Measurements from ENCODE around the gene CALR3. TPM values are rescaled to one million over a fixed set of nuclear protein-coding genes. Genes with fewer than 3 reads are reported as not detected.
A peak's percentile ranks its signal among the peaks of the same experiment; 100 is the strongest.
"Not testable (repeated sequence)": the region's sequence is repeated elsewhere in the genome, so short reads cannot be mapped to it uniquely, and the experiment has no call there.

CALR3 gene
- polyA plus RNA-seq, 1 donor = not detected

DNA sequence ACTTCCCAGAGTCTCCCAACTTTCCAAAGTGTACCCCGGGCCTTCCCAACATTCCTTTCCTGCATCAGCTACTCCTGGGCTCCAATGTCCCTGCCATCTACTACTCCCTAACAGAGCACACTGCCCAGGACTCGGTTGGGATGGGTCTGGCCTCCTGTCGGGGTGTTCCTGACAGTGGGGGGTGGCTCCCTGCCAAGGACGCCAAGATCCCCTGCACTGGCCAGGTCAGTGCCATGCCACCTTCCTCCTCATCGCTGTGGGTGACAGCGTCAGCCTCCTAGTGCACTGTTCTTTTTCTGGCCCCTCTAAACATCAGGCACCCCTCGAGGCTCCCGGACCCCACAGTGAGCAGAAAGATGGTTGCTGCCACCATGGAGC lies 38.0 kb downstream of the CALR3 start:
- no peak for DNase-seq (ENCODE audit: low read depth)

DNA sequence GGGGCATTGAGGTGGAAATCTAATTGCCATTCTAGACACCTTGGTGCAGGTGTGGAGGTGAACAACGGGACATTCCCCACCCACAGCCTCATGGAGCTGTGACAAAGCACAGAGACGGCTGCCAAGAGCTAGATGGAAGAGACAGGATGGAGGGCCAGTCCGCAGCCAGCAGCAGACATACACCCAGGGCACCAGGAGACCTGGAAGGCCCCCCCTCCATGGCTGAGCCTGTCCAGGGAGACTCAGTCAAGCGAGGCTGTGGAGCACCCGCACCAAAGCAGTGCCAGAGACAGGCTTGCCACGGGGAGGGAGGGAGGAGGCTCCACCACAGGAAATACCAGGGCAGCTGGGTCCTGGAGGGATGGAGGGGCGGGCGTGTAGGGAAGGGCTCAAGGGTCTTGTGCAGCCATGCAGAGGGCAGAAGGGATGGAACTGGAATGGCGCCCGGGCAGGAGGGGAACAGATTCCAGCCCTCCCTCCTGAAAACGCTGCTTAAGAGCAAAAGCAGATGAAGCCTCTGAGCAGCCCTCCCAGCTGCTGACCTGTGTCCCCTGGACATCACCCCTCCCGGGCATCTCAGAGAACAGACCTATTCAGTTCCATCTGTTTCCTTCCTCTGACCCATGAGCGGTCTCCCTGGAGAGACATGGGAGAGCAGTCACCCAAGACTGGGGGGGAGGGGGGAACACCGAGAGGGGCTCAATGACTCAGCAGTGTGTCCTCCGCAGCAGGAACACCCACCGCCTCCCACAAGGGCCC lies 38.6 kb downstream of the CALR3 start:
- no peak for DNase-seq (ENCODE audit: low read depth)

DNA sequence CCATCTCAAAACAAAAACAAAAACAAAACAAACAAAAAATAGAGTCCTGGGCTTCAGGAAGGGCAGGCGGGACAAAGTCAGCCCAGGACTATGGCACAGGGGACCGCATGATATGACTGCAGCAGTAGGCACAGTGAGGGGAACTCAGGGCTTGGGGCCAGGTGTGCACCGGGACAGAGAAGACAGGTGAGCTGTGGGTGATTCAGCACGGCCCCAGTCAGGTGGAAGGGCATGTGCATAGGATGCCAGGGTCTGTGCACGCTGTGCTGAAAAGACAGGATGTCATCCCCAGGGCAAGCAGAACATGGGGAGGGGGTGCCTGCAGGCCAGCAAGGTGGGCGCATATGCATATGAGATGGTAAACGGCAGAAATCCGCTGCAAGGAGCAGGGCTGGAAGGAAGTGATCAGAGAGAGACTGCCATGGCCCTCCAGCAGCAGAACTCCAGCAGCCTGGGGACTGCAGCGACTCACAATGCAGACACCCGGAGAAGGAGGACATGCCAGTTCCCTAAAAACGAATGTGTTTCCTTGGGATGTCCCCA lies 39.2 kb downstream of the CALR3 start:
- DNase-seq (ENCODE audit: low read depth) = no peak

DNA sequence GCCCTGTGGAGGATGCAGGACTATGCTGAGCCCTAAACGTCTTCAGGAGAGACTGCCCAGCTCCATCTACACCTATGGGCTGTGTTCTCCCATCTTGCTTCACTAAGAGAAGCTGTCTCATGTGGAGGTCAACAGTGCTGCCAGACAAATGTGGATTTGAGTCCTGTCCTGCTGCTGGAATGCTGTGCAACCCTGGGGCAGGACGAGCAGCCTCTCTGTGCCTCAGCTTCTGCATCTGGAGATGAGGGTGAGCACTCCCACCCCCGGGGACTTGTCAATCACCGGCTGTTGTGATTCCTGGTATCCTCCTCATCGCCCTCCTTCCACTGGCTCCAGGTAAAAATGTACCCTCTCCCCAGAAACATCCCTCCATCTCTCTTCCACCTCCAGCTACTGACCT lies 40.5 kb downstream of the CALR3 start:
- DNase-seq (ENCODE audit: low read depth) = no peak

DNA sequence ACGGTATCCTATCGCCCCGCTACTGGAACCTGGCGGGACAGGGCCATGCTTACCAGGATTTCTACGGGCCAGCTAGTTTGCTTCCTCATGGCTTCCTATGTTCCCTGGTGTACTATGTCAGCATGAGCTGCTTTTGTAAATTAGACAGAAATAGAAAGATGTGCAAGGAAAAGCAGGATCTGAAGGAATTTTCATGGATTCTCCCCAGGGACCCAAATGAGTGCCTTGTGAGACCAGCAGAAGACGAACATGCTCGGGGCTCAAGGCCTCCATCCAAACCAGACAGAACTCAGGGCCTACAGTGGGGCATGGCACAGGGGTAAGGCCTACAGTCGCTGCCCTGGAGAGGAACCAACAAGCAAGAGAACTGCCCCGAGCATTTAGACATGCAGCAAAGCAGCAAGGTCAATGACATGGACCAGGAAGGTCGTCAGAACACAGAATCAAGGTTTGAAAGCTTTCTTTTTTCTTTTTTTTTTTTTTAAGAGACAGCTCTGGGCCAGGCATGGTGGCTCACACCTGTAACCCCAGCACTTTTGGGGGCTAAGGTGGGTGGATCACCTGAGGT lies 41.5 kb downstream of the CALR3 start:
- no peak for DNase-seq (ENCODE audit: low read depth)

DNA sequence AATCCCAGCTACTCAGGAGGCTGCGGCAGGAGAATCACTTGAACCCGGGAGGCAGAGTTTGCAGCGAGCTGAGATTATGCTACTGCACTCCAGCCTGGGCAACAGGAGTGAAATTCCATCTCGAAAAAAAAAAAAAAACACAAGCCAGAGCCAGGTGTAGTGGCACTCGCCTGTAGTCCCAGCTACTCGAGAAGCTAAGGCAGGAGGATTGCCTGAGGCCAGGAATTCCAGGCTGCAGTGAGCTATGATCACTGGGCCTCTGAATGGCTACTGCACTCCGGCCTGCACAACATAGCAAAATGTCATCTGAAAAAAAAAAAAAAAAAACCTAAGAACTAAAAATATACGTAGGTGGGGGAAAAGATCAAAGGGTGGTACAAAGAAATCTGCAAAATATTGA lies 43.6 kb downstream of the CALR3 start:
- DNase-seq (ENCODE audit: low read depth) = no peak

DNA sequence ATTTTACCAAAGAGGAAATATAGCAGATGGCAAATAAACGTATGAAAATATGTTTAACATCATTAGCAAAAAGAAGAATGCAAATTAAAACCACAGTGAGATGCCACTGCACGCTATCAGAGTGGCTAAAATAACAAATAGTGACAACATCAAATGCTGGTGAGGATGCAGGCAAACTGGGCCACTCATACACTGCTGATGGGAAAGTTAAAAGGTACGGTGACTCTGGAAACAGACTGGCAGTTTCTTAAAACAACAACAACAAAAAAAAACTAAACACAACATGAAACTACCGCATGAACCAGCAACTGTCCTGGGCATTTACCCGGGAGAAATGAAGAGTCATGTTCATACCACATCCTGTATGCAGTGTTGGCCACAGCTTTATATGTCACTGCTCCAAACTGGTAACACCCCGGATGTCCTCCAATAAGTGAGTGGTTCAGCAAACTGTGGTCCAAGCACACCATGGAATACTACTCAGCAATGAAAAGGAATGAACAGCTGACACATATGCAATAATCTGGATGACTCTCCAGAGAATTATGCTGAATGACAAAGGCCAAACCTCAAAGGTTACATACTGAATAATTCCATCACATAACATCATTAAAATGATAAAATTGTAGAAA lies 46.5 kb downstream of the CALR3 start:
- DNase-seq (ENCODE audit: low read depth) = no peak

DNA sequence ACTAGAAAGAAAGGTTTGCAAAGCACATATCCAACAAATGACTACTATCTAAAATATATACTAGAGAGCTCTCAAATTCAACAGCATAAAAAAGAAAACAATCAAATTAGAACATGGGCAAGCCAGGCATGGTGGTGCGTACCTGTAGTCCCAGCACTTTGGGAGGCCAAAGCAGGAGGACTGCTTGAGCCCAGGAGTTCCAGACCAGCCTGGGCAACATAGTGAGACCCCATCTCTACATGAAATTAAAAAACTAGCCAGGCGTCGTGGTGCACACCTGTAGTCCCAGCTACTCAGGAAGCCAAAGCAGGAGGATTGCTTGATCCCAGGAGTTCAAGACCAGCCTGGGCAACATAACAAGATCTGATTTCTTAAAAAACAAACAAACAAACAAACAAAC lies 47.1 kb downstream of the CALR3 start:
- not testable (repeated sequence) for DNase-seq (ENCODE audit: low read depth)

DNA sequence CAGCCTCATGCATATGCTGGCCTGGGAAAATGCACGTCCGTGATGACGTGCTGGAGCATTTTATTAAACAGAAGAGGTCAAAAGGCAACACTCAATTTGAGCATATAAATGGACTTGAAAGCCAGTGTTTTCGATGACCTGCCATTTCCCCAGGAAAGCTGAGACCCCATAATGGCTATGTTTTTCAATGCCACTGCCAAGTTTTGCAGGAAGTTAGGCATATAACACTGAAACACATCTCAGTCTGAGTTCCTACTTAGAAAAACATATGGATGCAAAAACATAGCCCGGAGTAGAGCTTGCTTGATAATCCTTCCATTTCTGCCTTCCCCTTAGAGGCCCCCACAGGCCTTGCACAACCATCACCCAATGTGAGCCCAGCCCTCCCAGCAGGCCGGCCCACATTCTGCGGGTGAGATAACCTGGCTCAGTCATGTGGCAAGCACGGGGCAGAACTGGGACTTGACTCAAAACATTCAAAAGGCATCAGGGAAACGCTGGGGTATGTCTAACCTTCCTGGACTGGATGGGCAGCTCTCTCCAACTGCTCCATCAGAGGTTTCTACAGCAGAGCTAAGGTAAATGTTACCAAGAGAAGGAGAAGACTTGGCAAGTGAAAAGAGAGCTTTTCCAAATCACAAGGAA lies 49.1 kb downstream of the CALR3 start:
- peak; percentile 32 for DNase-seq (ENCODE audit: low read depth)

DNA sequence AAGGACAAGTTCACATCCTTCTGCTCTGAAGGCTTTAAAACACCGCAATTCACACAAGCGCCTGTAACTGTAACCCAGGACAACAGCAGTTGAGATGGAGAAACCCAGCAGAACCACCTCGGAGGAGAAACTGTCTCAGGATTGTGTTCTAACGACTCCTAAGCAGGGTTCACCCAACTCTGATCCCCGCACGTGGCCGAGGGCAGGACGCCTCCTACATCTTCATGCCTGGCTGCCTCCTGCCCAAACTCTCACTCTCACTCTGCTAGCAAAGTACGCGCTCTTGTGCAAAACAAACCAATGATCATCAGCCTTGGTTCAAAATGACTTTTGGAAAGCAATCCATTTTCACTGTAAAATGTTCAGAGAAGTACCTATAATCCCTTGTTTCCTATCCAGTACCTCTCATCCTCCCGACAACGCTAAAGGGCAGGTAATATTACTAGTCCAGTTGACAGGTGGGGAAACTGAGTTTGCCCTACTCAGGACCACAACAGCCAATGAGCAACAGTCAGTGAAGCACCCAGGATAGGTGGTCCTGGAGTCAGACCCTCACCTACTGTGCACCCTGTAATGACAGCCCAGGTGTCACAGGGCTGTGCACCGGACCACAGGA lies 49.8 kb downstream of the CALR3 start:
- DNase-seq (ENCODE audit: low read depth) = no peak

DNA sequence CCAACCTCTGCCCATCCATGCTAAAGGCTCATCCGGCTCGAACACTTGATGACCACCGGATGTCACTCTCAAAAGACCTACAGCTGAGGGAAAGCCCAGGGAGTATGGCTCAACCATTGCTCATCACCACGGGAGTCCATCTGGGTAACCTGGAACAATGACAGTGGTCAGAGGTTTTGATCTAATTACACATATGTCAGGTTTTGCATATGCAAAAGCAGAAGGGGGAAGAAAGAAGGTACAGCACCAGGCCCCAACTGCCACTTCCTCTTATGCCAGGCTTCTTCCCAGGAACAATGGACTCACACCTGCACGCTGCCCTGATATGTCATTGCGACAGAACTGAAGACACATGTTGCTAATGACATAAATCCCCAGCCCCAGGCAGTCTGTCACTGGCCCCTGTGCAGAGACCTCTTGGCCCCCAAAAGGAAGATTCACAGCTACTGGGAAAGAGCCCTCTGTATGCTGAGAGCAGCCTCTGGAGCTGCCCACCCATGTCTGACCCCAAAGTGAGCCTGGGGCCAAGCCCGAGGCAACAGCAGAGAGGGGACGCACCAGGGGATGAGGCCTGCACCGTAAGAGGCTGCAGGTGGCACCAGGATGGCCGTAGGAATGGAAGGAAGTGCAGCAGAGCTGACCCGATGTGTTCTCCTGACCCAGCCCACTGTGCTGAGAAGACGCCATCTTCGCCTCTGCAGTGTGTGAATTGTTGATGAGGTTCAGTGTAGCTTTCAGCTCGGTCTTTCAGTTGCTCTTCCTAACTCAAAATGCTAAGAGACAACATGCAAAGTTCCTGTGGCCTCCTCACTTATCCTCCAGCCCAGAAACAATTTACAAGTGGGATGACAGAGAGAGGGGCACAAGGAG lies 50.5 kb downstream of the CALR3 start:
- no peak for DNase-seq (ENCODE audit: low read depth)

DNA sequence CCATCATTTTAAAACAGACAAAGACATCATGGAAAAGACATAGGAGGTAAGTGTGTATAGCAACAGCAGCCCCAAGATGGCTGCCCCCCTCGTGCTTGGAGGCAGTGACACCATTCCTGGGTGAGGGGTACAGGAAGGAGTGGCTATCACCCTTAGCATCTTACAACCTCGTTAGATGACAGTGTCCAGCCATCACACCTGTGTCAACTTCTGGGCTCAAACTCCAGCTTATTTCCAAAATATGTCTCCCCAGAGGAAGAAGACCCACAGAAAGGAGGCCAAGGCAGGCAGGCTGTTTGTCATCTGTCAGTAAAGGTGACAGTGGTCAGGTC lies 51.7 kb downstream of the CALR3 start:
- no peak for DNase-seq (ENCODE audit: low read depth)

DNA sequence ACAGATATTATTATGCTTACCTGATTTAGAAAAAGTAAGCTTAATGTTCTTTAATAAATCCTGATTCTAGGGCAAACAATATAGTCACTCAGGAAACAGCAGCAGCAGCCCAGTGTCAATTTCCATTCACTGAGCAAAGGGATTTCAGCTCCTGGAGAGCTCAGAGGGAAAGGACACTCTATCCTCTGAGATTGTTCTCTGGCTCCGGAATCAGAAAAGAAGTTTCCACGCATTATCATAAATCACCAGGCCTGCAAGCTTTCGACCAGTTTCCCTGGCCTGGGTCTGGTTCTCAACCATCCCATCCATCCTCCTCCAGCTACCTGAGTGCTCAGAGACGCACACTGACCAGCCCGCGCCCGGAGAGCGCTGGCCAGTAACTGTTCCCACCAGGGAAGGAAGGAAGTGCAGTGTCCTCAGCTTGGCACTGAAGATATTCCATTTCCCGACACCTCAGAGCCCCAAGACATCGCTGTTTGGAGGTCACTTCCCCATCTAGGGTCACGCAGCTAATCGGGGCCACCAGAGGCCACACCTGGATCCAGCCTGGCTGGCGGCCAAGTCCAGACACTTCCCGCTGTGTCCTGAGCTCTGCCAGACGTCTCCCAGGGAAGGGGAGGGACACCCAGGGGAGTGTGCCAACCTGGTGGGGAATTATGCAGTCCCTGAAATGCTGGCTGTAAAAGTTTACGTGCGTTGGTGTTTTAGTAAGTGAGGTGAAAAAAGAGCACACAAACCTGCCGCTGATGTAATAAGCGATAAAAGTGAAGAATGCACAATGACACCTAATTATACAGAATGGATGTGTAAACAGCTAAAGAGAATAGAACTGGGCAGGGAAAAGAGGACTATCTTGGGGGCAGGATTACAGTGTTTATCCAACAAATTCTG lies 53.3 kb downstream of the CALR3 start:
- no peak for DNase-seq (ENCODE audit: low read depth)

DNA sequence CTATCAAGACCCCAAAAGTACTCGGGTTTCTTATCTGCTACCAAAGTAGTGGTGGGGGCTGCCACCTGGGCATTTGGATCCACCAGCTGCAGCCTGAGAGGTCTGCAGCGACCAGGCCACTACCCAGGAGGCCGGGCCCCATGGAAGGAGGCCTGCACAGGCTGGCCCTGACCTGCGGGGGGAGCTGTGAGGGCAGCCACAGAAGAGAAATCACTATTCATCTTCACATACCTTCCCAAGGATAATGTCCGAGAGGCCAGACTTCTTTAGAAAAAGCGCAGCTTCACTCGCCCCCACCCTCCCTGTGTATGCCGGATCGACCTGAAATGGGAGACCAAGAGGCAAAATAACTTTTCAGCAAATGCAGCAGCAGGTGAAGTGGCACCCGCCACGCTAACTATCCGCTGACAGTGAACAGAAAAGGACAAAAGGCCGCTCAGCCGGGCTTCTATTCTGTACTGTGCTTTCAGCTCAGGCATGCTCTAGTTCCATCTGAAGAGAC lies 54.3 kb downstream of the CALR3 start:
- DNase-seq (ENCODE audit: low read depth) = no peak

DNA sequence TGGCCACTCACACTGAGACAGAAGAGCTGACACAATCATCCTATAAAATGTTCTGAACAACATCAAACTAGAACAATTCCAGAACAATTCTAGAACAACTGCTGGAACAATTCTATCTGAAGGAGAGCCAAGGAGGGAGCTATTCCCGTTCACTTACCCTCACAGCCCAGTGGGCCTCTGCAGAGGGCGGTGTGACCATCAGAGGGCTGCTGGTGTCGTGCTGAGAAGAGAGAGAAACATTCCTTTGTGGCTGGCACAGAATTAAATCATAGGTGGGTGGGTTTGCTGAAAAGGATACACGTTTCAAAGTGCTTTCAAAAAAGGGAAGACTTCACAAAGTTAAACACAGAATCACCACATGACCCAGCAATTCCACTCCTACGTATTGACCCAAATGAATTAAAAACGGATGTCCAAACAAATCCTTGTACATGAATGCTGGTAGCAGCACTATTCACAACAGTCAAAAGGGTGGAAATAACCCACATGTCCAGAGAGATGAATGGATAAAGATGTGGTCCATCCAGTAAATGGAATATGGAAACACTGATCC lies 59.1 kb downstream of the CALR3 start:
- DNase-seq (ENCODE audit: low read depth) = no peak

DNA sequence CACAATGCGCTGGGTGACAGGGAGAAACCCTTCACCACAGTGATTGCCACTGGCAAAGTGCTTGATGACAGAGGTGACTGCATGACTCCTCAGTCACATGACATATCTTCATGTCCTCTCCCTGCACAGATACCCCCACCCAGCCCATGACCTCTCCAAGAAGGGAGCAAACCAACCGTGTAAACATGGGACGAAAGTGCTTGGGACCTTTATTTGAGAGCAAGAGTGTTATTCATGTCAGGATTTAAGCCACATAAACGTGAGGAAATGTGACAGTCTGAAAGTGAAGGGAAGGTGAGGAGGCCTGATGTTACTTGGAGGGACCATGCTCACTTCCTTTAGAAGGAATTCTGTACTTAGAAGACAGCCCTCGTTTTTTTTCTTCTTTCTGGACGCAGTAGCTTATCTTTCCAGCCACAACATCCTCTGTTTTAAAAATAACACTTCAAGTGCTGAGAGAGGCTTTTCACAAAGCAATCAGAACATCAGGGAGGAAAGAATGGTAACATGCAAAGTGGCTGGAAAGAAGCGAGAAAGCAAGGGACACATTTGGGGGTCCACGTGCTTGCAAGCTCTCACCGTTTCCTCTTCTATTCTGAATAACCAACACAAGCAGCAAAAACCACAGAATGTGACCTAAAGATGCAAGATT lies 59.8 kb downstream of the CALR3 start:
- DNase-seq (ENCODE audit: low read depth) = no peak

DNA sequence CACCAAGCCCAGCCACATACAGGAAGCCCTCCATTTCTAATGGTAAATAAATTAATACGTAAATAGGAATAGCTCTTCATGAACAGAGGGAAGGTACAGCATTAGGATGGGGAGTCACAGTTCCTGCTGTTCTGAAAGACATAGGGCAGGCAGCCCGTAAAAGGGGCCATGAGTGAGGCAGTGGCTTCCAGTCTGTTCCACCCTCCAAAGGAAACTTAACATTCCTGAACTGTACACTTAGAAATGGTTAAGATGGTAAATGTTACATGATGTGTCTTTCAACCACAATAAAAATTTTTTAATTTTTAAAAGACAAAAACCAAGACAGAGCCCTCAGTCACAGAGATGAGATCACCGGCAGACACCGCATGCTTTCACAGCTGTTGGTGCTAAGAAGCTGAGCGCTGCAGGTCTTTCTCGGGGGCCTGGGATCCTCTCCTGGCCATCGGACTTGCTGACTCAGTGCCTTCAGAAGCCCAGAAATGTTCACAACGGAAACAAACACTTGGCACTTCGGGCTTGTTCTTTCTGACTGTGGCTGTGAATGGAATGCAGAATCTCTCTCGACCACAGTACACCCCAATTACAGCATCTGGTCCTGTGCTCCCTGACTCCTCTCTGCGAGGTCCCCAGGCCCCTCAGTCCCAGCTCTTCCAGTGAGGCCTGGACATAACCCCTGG lies 60.6 kb downstream of the CALR3 start:
- DNase-seq (ENCODE audit: low read depth) = peak; percentile 62

DNA sequence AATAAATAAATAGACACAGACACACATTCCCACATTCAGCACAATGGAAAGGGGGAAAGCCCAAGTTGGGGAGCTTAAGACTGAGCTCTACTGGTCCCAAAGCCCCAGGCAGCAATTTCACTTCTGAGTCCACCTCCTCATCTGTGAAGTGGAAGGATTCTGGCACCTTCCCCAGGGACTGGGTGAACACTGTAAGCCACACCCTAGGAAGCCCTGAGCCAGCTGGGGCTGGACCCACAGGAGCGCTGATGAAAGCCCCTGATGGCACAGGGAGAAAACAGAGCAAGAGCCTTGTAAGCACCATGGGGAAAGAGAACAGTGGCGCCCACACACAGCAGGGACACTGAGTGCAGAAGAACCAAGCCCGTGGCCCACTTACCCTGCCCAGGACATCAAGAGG lies 62.0 kb downstream of the CALR3 start:
- no peak for DNase-seq (ENCODE audit: low read depth)

DNA sequence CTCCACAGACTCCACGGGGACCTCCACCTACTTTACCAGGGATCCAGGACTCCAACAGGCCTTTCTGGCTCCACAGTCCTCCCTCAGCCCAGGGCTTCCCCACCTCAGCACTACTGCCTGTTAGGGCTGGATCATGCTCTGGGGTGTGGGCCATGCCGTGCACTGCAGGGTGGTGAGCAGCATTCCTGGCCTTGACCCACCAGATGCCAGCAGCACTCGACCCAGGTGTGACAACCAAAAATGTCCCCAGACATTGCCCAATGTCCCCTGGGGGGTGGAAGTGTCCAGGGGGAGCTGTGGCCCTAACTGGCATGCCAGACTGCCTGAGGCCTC lies 66.2 kb downstream of the CALR3 start:
- DNase-seq (ENCODE audit: low read depth) = no peak
